Upper lobe of left lung (tissue), 4 donors: ENCODE measurements around the gene HLA-DQB2.

Source experiments
- CTCF ChIP-seq, 6 experiments: fragments of 450-650 bp in 4 of 6; fragments of 200-600 bp in 2 of 6; sonication (generic) in 2 of 6; IDR thresholded peaks; one replicate each; pipeline ENCODE4 v1.5.1; 2016 to 2019; ENCODE audit warnings: antibody characterized with exemption in 6 of 6
- POLR2A ChIP-seq, 4 donors: fragments of 450-650 bp; IDR thresholded peaks; one replicate each; pipeline ENCODE4 v1.5.1; 2016 to 2017; ENCODE audit warnings: antibody characterized with exemption in 4 of 4, mild to moderate bottlenecking in 2 of 4

- TF ChIP-seq CTCF (IDR thresholded peaks at IDR 0.05) = no peak
- no peak for TF ChIP-seq POLR2A (IDR thresholded peaks at IDR 0.05)
Observed at GRCh38 chr6:32774426-32774825, 11.1 kb upstream of the HLA-DQB2 start.
